DND-41 (cell line): ENCODE measurements around the gene MVD.

Experiments
- ATAC-seq: fragments of 200-7000 bp; cut with Tn5 transposase; 3 replicates; pipeline ENCODE4 v1.9.1; 2021; ENCODE audit warnings: low read depth; ENCODE audit not compliant: insufficient read depth
- DNase-seq: peaks from one replicate; pipeline ENCODE4 v3.0.0-alpha.2; 2020
- H2AFZ ChIP-seq: 2 replicates; pipeline ENCODE4 v1.6.0; 2012; ENCODE audit warnings: low read depth, low read length
- H3K27ac ChIP-seq: 2 replicates; pipeline ENCODE4 v1.5.1; 2012; ENCODE audit warnings: low read length, inconsistent platforms
- H3K27me3 ChIP-seq: fragments of 200-600 bp; sonication (generic); 2 replicates; pipeline ENCODE4 v1.6.0; 2012; ENCODE audit warnings: low read length, mild to moderate bottlenecking, inconsistent platforms; ENCODE audit not compliant: insufficient read depth, poor library complexity
- H3K36me3 ChIP-seq: 2 replicates; pipeline ENCODE4 v1.5.1; 2012; ENCODE audit warnings: low read length, inconsistent platforms; ENCODE audit not compliant: insufficient read depth
- H3K4me1 ChIP-seq: 2 replicates; pipeline ENCODE4 v1.5.1; 2012; ENCODE audit warnings: mild to moderate bottlenecking, low read length; ENCODE audit not compliant: insufficient read depth
- H3K4me2 ChIP-seq: 2 replicates; pipeline ENCODE4 v1.6.0; 2012; ENCODE audit warnings: mild to moderate bottlenecking, moderate library complexity, low read length, inconsistent platforms; ENCODE audit not compliant: insufficient read depth
- H3K4me3 ChIP-seq, 2 experiments: fragments of 200-600 bp in 1 of 2; shearing (Covaris generic) in 1 of 2; 2 replicates each; pipeline ENCODE4 v1.5.1; 2012 to 2016; ENCODE audit warnings: inconsistent platforms in 2 of 2, low read length in 2 of 2, mild to moderate bottlenecking in 2 of 2, low read depth in 1 of 2, moderate library complexity in 1 of 2
- H3K79me2 ChIP-seq: 2 replicates; pipeline ENCODE4 v1.6.0; 2012; ENCODE audit warnings: low read length, inconsistent platforms; ENCODE audit not compliant: insufficient read depth
- H3K9ac ChIP-seq: 2 replicates; pipeline ENCODE4 v1.6.0; 2012; ENCODE audit warnings: low read depth, mild to moderate bottlenecking, inconsistent platforms, low read length, moderate library complexity
- H3K9me3 ChIP-seq: 2 replicates; pipeline ENCODE4 v1.5.1; 2012; ENCODE audit warnings: low read length, moderate library complexity, mild to moderate bottlenecking, inconsistent platforms; ENCODE audit not compliant: insufficient read depth, severe bottlenecking
- H4K20me1 ChIP-seq: 2 replicates; pipeline ENCODE4 v1.6.0; 2012; ENCODE audit warnings: low read length; ENCODE audit not compliant: insufficient read depth
- CTCF ChIP-seq: IDR thresholded peaks from 2 replicates; pipeline ENCODE4 v1.5.1; 2012; ENCODE audit warnings: borderline replicate concordance, low read length, moderate library complexity, mild to moderate bottlenecking; ENCODE audit not compliant: poor library complexity, severe bottlenecking; ENCODE audit errors: extremely low read depth
- EZH2 ChIP-seq: IDR thresholded peaks from 3 replicates; pipeline ENCODE4 v1.6.1; 2012; ENCODE audit warnings: borderline replicate concordance, low read depth, mild to moderate bottlenecking, moderate library complexity, low read length, inconsistent platforms; ENCODE audit not compliant: severe bottlenecking

The MVD gene

GRCh38 chr16:88688013-88688778 is 25.3 kb upstream of the MVD start:
- TF ChIP-seq EZH2 (no peak), CTCF (no peak)
- ATAC-seq (no peak), DNase-seq (no peak)
- Histone ChIP-seq H3K4me2 (no peak overlapping the region), H3K27ac (no peak overlapping the region), H3K4me3 (no peak overlapping the region), H4K20me1 (peaks cover 20% of the 10 kb centered on the region), H2AFZ (no peak overlapping the region), H3K36me3 (no peaks in the 10 kb centered on the region), H3K9me3 (no peaks in the 10 kb centered on the region), H3K4me1 (peaks cover 18% of the 10 kb centered on the region), H3K79me2 (no peaks in the 10 kb centered on the region), H3K27me3 (peaks cover 20% of the 10 kb centered on the region), H3K9ac (no peak overlapping the region)

- no peak overlapping the region for H3K4me2 ChIP-seq
- no peaks in the 10 kb centered on the region for H3K9me3 ChIP-seq
- ATAC-seq, result no peak
- H3K79me2 ChIP-seq, result no peaks in the 10 kb centered on the region
- H3K36me3 ChIP-seq, result no peaks in the 10 kb centered on the region
- peaks cover 20% of the 10 kb centered on the region for H4K20me1 ChIP-seq
- peaks cover 20% of the 10 kb centered on the region for H3K27me3 ChIP-seq
- no peak overlapping the region for H3K4me3 ChIP-seq
- TF ChIP-seq CTCF (no peak), EZH2 (no peak)
- peaks cover 18% of the 10 kb centered on the region for H3K4me1 ChIP-seq
- H2AFZ ChIP-seq, result no peak overlapping the region
- no peak overlapping the region for H3K9ac ChIP-seq
- H3K27ac ChIP-seq, result no peak overlapping the region
- no peak for DNase-seq
These were observed 24.8 kb upstream of the MVD start for GRCh38 chr16:88687676-88688012.

GRCh38 chr16:88687254-88687576 is 24.3 kb upstream of the MVD start:
- Histone ChIP-seq H3K27ac (no peak overlapping the region), H3K79me2 (no peaks in the 10 kb centered on the region), H3K4me2 (0 out of 2 replicates have a peak overlapping the region, but pooled peaks have one; percentile 68), H3K27me3 (peaks cover 20% of the 10 kb centered on the region), H4K20me1 (peaks cover 21% of the 10 kb centered on the region), H3K36me3 (no peaks in the 10 kb centered on the region), H3K9ac (no peak overlapping the region), H2AFZ (no peak overlapping the region), H3K4me3 (no peak overlapping the region), H3K9me3 (no peaks in the 10 kb centered on the region), H3K4me1 (peaks cover 18% of the 10 kb centered on the region)
- no peak for ATAC-seq
- no peak for DNase-seq
- TF ChIP-seq EZH2, result no peak
- no peak for TF ChIP-seq CTCF
